ENCODE results near the gene CHST4.
"Not testable (repeated sequence)": the region's sequence is repeated elsewhere in the genome, so short reads cannot be mapped to it uniquely, and the experiment has no call there.

Gene CHST4

GRCh38 chr16:71572497-71573116 lies 46.4 kb downstream of the CHST4 start:
- no peak for DNase-seq

DNA sequence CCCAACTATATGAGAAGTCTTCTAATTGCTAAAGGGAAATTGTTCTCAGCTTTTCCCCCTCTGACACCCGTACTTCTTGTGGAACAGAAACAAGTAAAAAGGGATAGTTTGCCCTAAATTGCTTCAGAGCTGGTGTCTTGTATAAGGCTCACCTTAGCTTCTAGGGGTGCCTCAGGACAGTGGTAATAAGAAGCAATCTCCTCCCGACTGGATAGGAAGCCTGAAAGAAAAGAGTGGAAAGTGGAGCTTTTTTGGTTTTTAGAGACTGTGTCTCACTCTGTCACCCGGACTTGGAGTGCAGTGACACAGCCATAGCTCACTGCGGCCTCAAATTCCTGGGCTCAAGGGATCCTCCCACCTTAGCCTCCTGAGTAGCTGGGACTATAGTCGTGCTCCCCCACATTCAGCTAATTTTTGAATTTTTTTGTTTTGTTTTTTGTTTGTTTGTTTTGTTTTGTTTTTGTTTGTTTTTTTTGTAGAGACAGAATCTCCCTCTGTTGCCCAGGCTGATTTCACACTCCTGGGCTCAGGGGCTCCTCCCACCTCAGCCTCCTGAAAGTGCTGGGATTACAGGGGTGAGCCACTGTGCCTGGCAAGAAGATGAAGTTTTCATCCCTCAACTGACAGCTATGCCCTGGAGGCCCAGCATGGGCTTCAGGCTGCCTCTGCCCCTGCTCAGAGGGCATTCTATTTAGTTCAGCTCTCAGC lies 47.3 kb downstream of the CHST4 start:
- DNase-seq: no peak

- DNase-seq: no peak
Measured at GRCh38 chr16:71574702-71575101, 48.5 kb downstream of the CHST4 start.

DNA sequence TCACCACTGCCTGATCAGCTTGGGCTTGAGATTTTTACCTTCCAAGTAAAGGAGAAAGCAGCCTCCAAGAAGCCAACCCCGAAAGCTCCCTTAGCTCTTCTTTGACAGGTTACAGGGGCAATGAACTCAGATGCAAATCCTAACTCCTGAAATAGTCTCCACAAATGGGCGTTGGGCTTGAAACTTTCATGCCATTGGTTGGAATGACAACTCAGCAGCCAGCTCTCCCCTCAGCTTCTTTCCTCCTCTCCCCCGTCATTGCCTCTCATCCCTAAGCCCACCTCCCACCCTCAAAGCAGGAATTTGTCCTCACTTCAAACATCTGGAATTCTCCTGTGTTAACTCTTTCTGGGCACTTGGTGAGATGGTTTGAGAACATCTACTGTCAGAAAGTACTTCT lies 50.7 kb downstream of the CHST4 start, which contains the start of gene TAT:
Gene TAT (minus strand): TSS at position 122 of the 400 bp plus-strand sequence. CDS start 677 bp downstream, outside the sequence.
- DNase-seq: no peak

- not testable (repeated sequence) for DNase-seq
Measured at GRCh38 chr16:71582553-71582848, 56.3 kb downstream of the CHST4 start.

DNA sequence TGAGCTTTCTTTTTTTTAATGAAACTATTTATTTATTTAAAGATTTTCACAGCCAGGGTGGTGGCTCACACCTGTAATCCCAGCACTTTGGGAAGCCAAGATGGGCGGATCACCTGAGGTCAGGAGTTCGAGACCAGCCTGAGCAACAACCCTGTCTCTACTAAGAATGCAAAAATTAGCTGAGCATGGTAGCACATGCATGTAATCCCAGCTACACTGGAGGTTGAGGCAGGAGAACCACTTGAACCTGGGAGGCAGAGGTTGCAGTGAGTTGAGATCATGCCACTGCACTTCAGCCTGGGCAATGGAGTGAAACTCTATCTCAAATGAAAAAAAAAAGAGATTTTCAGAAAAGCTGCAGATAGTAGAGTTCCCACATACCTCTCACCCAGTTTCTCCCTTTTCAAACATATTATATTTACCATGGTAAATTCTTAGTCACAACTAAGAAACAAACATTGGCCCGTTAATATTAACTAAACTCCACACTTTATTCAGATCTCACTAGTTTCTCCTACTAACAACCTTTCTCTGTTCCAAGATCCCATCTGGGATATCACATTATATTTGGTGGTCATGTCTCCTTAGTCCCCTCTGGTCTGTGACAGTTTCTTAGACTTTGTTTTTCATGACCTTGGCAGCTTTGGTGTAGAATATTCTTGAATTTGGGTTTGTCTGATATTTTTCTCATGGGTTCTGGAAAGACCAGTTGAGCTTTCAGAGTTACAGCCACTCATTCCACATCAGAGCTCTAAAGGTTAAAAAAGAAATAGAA lies 58.5 kb downstream of the CHST4 start:
- no peak for DNase-seq

DNA sequence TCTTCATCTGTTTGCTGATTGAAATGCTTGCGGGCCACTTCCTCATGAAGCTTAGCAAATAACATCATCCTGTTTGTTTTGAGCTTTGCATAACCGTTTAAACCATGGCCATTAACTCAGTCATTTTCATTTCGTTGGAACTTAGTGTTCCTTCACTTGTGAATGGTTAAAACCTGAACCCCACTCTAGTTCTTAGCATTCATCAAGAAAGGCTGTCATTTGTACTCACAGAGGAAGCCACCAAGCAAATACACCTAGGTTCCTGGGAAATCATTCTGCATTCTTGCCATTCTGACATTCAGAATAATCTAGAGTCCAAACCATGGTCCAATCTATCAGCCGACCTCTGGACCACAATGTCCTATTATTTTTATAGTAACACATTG lies 59.1 kb downstream of the CHST4 start:
- no peak for DNase-seq
